Stimulated activated CD8-positive, alpha-beta memory T cell treated with anti-CD3 and anti-CD28 coated beads, Interleukin-12 subunit alpha, Interleukin-12 subunit beta, amount 100 ng/mL, for 24 hours (primary cell): Measurements from ENCODE around the gene CREB5.
"Not testable (repeated sequence)": the region's sequence is repeated elsewhere in the genome, so short reads cannot be mapped to it uniquely, and the experiment has no call there.

Experiments used
- DNase-seq: peaks from one replicate; pipeline ENCODE4 v3.0.0-alpha.2; 2020; ENCODE audit errors: extremely low read depth

Gene CREB5

GRCh38 chr7:28611399-28611897 is 199.1 kb downstream of the CREB5 start:
- DNase-seq, result not testable (repeated sequence)

DNA sequence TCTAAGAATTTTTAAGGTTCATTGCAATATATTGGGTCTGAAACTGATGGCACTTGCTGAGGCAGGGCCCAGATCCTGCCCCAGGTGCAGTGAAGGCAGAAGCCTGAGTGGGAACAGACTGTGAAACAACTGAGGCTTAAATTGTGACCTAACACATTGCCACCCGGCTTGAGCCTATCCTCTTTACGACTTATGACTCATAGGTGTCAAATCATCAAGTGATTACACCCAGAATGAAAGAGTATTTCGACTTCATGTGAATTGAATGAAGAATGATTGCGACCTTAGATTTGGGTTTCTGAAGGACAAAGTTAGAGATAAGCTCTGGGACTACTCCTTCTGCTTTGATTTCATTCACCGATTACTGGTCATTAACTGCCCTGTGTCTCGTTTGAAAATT is 200.9 kb downstream of the CREB5 start:
- no peak for DNase-seq

GRCh38 chr7:28615091-28615490 is 202.8 kb downstream of the CREB5 start:
- DNase-seq, result no peak

DNA sequence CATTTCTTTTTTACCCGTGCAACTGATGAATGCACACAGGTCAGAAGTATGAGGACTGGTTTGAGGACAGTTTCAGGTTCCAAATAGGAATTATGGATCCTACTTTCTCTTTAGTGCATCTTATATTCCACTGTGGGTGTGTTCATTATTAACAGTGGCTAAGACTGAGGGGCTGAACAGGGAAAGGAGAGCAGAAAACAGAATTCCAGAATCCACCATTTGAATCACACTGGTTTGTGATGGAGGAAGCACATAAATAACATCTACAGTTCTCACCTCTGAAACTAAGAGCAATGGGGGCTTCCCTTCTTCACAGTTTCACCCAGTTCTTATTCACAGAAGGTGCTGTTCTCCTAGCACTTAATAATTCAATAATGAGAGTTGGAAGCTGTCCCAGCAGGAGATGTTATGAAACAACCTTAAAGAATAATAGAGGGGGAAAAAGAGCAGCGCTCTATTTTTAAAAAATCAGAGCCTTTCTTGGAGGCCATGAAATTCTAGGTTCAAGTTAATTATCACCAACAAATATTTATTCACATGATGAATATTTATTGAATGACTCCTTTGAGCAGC is 205.1 kb downstream of the CREB5 start:
- no peak for DNase-seq

DNA sequence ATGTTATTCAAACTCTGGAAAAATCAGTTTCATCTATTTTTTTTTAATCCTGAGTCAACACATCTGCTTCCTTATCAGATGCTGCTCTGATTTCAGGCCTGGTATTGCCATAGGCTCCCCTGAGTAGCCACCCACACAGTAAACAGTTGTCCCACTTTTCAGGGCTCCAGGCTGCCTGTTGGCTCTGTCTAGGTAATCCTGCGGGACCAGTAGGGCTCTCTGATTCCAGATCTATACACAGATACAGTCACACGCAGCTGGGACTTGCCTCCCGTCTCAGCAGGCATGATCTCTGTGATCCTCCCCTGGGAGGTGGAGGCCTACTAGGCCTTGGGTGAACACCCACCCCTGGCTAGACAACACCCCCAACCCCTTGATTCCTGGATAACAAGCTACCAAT is 206.1 kb downstream of the CREB5 start:
- no peak for DNase-seq

GRCh38 chr7:28619256-28619655 is 206.9 kb downstream of the CREB5 start:
- DNase-seq, result no peak

DNA sequence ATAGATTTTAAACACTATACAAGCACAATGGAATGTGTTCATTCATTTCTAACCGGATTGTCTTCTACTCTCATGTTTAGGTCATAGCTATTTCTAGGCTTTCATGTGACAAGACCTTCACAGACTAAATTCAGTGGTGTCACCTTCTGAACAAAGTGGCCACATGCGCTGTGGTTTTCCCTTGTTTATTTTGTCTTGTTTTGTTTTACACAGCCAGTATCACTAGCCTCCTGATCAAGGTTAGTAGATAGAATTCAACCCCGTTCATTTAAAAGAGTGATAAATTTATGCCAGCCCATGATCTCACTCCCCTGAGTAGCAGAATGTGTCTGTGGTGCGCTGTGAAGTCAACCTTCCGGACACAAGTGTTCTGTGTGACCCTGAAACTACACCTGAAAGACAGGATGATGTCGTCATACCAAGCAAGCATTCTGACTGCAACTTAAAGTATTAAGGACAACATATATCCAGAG is 209.1 kb downstream of the CREB5 start:
- DNase-seq, result no peak

GRCh38 chr7:28623105-28623730 is 210.9 kb downstream of the CREB5 start:
- DNase-seq, result no peak

GRCh38 chr7:28623863-28624262 is 211.5 kb downstream of the CREB5 start:
- no peak for DNase-seq

DNA sequence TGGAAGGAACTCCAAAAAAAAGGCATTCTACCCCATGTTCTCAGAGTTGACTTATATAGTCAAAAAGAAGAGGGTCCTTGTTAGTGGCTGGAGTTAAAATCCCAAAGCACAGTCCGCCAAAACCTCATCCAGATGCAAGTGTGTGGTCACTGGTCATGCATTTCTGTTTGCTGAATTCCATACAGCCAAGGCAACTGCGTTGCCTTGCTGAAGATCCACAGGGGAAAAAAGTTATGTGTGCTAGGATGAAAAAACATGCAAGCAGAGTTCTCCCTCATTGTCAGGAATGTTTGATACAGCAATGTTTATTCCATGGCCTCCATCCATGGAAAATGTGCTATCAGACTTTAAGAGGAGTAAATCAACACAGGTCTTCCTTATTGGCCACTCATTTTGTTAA is 213.1 kb downstream of the CREB5 start:
- no peak for DNase-seq

DNA sequence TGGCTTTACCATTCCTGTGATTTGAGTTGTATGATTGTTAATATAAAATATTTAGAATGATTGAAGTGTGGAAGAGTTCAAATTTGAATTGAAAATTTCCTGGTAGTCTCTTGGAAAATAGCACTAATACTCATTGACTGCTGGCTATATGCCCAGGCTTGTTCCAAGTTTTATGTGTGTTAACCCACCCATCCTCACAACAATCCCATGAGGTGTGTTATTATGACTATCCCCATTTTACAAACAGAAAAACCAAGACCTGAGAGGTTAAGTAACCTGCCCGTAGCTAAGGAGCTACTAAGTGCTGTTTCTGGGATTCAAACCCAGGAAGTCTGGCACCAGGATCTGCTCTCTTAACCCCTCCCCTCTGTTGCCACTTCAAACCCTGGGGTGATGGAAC is 213.9 kb downstream of the CREB5 start:
- DNase-seq, result no peak

DNA sequence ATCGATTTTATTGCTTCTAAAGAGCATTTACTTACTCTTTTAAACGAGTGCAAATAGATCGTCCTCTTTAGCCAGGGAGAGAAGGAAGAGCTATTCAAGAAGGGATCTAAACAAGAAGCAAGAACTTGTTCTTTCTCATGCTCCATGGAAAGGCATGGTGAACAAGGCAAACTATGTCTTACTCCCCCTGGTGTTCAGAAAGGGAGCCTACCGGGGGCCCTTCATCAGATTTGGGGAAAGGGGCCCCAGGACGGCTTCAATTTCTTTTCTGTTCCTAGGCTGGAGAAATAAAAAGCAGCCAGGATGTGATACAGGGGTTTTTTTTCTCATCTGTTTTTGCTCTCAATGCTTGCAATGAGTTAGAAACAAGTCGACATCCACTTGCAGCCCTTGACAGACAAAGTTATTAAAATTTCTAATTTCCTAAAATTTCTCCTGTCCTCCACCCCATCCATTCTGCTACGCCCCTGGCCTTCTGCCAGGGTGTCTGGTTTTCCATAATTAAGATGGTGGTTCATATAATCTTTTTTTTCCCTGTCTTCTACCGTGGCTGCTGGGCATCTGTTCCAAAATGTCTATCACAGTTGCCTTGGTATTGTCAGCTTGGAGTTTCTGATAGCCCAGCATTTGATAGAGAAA is 214.4 kb downstream of the CREB5 start:
- DNase-seq, result no peak

- no peak for DNase-seq
Observed at GRCh38 chr7:28627263-28627653, 214.9 kb downstream of the CREB5 start.

- no peak for DNase-seq
Observed at GRCh38 chr7:28627896-28628295, 215.6 kb downstream of the CREB5 start.

GRCh38 chr7:28629216-28629842 is 217.0 kb downstream of the CREB5 start:
- no peak for DNase-seq

- DNase-seq, result no peak
Observed at GRCh38 chr7:28630350-28630749, 218.0 kb downstream of the CREB5 start.

GRCh38 chr7:28631995-28632394 is 219.7 kb downstream of the CREB5 start:
- DNase-seq, result no peak

DNA sequence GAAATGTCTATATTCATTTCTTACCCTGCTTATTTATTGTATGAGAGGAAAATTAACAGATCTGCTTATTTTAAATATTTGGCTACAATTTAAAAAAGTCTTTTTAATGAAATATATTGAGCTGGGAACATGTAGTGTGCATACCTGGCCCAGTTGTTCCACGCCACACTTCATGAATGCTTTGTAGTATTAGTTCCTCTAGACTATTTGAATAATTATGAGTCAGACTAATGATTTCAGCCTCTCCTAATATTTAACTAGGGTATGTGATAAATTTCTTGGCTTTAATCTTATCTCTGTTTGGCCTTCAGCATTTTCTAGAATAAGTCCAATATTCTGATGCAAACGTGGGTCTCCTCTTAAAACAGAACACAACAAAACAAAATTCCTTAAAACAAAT is 226.6 kb downstream of the CREB5 start:
- DNase-seq, result no peak

GRCh38 chr7:28640001-28640400 is 227.7 kb downstream of the CREB5 start:
- no peak for DNase-seq

DNA sequence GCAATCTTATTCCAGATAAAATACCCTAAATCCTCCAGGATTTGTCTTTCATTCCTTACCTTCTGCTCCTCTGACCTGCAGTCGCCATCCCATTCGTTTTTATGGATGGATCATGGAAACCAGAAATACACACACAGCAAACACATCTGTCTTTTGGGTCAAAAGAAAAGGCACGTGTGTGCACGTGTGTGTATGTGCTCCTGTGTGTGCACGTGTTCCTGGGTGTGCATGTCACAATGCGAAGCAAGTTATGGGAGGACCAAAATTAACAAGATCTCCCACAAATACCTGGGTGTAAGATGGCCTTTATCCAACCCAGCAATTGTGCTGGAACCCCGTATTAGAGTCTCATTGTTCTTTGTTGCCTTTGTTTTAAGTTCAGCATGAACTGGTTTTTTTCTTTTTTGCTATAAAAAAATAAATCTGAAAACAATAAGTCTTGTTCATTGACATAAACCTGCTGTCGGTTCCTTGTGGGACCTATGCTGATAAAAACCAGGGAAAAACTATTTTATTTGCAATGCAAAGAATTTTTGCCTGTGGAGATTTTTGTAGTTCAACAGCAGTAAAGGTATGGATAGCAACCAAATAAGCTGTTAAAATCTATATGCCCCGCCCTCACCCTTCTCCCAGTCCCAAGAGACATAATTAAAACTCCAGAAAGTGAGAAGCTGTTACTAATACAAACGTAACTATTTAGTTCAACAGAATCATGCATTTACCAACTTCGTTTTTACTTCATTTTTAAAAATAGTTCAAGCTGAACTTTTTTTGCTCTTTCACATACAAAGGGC is 229.6 kb downstream of the CREB5 start:
- no peak for DNase-seq

DNA sequence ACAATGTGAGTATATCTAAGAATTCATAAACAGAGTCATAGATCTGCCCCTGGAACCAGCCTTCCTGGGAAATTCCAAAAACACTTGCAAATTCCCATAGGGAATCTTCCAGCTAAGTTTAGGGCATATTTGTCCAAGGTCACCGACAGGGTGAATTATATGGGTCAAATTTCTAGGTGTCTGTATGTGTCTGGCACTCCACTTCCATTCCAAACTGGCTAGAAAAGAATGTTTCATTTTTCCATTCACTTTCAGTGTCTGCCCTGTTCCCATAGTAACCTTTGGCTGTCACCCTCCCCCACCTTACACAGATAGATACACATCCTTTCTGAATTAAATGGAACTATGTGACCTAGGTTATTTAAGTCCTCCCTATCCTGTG is 230.9 kb downstream of the CREB5 start:
- no peak for DNase-seq
